ENCODE data around the gene PIGS. TPM values are rescaled to one million over a fixed set of nuclear protein-coding genes. Genes with fewer than 3 reads are reported as not detected.
"Not testable (repeated sequence)": the region's sequence is repeated elsewhere in the genome, so short reads cannot be mapped to it uniquely, and the experiment has no call there.

PIGS gene
- total RNA-seq, 3 donors from 2014 or later, result 52.2 to 100 (median 88.5) TPM

DNA sequence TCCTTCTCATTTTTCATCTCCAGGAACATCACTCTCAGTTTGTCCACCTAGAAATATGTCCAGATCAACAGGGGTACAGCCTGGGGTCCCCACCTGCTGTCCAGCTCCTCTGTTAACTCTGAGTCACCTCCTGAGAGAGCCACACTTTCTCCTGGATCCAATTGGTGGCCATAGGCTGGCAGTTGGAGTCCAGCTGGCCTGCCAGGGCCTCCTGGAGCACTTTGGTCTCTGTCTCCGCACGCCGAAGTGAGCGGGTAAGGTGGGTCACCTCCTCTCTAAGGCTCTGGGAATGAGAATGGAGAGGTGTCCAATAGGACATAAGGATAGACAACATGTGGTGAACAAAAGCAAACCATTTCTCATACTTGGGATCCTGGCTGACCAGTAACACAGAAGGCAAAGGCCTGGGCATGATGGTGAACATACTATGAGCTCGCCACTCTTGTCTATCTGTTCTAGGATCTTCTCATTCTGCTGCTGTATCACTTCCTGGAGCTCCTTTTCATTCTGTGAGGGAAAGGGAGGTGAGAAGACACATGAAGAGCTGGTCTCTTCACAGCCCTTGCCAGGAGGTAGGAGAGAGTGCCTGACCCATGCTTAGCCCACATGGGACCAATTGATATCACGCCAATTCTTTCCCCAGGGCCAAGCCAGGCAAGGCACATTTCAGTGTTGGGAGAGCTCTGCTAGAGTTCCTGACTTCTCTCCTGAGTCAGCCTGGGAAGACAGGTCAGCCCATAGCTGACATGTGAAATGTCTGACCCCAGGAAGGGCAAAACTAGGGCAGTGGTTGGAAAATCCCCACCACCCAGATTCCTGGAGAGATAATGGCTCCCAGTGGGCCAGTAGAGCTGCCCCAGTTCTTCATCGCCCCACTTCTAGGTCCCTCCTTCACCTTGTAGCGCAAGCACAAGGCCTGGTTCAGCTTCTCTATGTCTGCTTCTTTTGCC is 7.2 kb upstream of the PIGS start:
- no peak for DNase-seq
- no peaks in the 10 kb centered on the region for H3K9me3 ChIP-seq
- intact Hi-C loops (cut with DNase I, micrococcal nuclease), result no loop called here
- no peak for ATAC-seq
- no peaks in the 10 kb centered on the region for H3K36me3 ChIP-seq (ENCODE audit: low read depth)
- H3K4me3 ChIP-seq, result no peak overlapping the region
- H3K4me1 ChIP-seq (ENCODE audit: low read depth), result peaks cover 2% of the 10 kb centered on the region
- TF ChIP-seq, protein P1, sequence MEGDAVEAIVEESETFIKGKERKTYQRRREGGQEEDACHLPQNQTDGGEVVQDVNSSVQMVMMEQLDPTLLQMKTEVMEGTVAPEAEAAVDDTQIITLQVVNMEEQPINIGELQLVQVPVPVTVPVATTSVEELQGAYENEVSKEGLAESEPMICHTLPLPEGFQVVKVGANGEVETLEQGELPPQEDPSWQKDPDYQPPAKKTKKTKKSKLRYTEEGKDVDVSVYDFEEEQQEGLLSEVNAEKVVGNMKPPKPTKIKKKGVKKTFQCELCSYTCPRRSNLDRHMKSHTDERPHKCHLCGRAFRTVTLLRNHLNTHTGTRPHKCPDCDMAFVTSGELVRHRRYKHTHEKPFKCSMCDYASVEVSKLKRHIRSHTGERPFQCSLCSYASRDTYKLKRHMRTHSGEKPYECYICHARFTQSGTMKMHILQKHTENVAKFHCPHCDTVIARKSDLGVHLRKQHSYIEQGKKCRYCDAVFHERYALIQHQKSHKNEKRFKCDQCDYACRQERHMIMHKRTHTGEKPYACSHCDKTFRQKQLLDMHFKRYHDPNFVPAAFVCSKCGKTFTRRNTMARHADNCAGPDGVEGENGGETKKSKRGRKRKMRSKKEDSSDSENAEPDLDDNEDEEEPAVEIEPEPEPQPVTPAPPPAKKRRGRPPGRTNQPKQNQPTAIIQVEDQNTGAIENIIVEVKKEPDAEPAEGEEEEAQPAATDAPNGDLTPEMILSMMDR (IDR thresholded peaks at IDR 0.05), result no peak

DNA sequence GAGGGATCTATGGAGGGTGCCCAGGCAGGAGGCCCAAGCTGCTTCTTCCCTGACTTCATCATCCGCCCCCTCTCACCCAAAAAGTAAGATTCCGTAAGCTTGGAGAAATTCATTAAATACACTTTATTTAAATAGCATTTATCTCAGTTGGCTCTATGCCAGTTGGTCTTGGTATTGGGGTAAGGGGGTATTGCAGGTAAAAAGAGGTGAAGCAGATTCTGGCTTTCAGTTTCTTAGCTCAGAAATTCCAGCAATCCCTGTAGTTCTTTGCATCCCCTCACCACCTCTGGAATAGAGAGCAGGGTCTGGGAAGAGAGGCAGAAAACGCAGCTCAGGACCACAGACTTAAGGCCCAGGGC is 6.1 kb upstream of the PIGS start:
- Histone ChIP-seq H3K36me3 (ENCODE audit: low read depth) (no peaks in the 10 kb centered on the region), H3K4me3 (no peak overlapping the region), H3K9me3 (no peaks in the 10 kb centered on the region), H3K4me1 (ENCODE audit: low read depth) (peaks cover 7% of the 10 kb centered on the region)
- DNase-seq (no peak), ATAC-seq (no peak)
- TF ChIP-seq, protein P1 (IDR thresholded peaks at IDR 0.05), result no peak
- intact Hi-C loops (cut with DNase I, micrococcal nuclease), result no loop called here

DNA sequence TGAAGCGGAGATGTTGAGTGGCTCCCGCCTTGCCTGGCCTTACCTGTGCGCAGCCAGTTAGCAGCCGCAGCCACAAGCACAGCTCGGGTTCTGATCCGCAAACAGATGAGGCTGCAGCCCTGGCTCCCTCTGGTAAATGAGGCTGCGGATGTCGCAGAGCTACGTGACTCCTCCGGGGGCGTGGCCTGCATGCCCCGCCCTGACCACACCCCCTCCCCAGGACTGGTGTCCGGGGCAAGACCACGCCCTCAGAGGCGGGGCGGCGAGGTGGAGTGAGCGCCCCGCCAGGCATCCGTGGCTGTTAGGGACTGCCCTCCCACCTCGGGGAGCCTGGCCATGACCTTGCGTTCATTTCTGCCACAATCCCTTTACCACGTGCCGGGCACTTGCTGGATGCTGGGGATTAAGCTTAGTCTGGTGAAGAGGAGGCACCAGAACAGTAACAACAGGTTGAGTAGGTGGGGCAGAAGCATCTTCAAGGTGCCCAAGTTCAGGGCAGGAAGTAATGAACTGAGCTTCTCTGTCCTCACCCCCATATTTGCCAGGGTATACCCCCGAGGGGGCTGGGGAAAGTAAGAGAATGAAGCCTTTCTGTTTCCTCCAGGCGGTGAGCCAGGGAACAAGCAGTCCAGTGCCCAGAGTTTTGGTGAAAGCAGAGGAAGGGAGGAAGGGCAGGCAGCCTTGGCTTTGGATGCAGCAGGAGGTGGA is 5.6 kb upstream of the PIGS start, which contains the start of gene ALDOC:
ALDOC (minus strand) TSS at position 138 of the 708 bp plus-strand sequence. CDS start 1,363 bp downstream, outside the sequence.
- Histone ChIP-seq H3K9me3 (no peaks in the 10 kb centered on the region), H3K4me1 (ENCODE audit: low read depth) (peaks cover 12% of the 10 kb centered on the region), H3K4me3 (no peak within 1 kb of the TSS), H3K36me3 (ENCODE audit: low read depth) (no peaks in the 10 kb centered on the region)
- intact Hi-C loops (cut with DNase I, micrococcal nuclease), result no loop called here
- ATAC-seq (peak; percentile 97), DNase-seq (peak; percentile 99 to 100 (median 99))
- TF ChIP-seq, protein P1 (IDR thresholded peaks at IDR 0.05), result no peak

DNA sequence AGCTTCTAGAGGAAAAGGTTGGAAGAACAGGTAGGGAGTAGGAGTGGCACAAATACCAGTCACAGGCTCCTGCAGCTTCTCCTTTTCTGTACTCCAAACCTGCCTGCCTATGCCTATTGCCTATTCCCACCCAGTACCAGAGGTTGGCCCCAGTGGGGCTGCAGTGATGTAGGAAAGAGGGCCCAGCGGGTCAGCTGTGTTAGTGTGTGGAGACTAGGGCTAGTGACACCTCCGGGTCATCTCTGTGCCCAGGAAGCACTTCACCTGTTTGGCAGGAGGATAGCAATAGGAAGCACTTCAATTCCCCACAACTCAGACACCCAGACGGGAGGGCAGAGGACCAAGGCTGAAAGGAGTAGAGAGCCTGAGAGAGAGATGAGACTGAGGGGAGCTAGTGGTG is 4.7 kb upstream of the PIGS start:
- H3K36me3 ChIP-seq (ENCODE audit: low read depth); H3K4me3 ChIP-seq; ATAC-seq; intact Hi-C loops (cut with DNase I, micrococcal nuclease); DNase-seq; H3K9me3 ChIP-seq: not testable (repeated sequence)
- peaks cover 14% of the 10 kb centered on the region for H3K4me1 ChIP-seq (ENCODE audit: low read depth)

DNA sequence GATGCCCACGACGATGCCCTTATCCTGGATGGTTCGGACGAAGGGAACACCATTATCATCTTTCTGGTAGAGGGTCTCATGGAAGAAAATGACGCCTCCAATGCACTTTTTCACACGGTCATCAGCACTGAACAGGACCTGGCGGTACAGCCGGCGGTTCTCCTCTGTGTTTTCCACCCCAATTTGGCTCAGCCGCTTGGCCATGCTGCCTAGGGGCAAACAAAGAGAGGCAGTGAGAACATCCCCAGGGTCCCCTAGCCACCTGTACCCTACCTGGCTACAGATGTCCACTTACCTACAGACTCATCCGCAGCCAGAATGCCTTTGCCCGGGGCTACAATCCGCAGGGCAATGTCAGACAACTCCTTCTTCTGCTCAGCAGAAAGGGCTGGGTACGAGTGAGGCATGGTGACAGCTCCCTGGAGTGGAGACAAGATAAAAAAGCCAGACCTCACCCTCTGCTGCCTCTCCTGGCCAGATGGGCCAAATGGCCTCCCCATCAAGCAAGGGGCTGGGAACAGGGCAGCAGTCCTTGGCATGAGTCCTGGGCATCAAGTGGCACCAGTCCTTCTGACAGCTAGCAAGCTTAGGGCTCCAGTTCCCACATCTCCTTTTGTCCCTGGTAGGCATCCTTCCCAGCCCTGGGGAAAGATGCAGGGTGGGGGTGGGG is 3.9 kb upstream of the PIGS start:
- no peak for ATAC-seq

More for the DNA sequence above, 3.9 kb upstream of the PIGS start:
- no peak for DNase-seq
- H3K4me1 ChIP-seq (ENCODE audit: low read depth), result peaks cover 16% of the 10 kb centered on the region
- TF ChIP-seq, protein P1 (IDR thresholded peaks at IDR 0.05), result no peak
- intact Hi-C loops (cut with DNase I, micrococcal nuclease), result no loop called here
- no peaks in the 10 kb centered on the region for H3K36me3 ChIP-seq (ENCODE audit: low read depth)
- no peak overlapping the region for H3K4me3 ChIP-seq
- H3K9me3 ChIP-seq, result no peaks in the 10 kb centered on the region
